Smooth muscle cell (in vitro differentiated cells): ENCODE results near the gene LRRC4. TPM values are rescaled to one million over a fixed set of nuclear protein-coding genes. Genes with fewer than 3 reads are reported as not detected.

Source experiments
- DNase-seq: peaks from one replicate; lab custom pipeline; 2025; ENCODE audit not compliant: unreplicated experiment; lab: John Stamatoyannopoulos, UW
- H2AFZ ChIP-seq: fragments of 200-600 bp; sonication (generic); 2 replicates; pipeline ENCODE4 v1.6.0; 2016; ENCODE audit warnings: antibody characterized with exemption, low read depth, mild to moderate bottlenecking
- H3F3A ChIP-seq: fragments of 200-600 bp; sonication (generic); 2 replicates; pipeline ENCODE4 v1.6.0; 2017; ENCODE audit warnings: antibody characterized with exemption, low read depth
- H3K27ac ChIP-seq: fragments of 200-600 bp; sonication (generic); 2 replicates; pipeline ENCODE4 v1.5.1; 2016; ENCODE audit warnings: low read depth, mild to moderate bottlenecking
- H3K27me3 ChIP-seq: fragments of 200-600 bp; sonication (generic); 2 replicates; pipeline ENCODE4 v1.6.1; 2016; ENCODE audit warnings: low read depth, mild to moderate bottlenecking
- H3K36me3 ChIP-seq: fragments of 200-600 bp; sonication (generic); 2 replicates; pipeline ENCODE4 v1.5.1; 2016; ENCODE audit warnings: low read depth
- H3K4me1 ChIP-seq: fragments of 200-600 bp; sonication (generic); 2 replicates; pipeline ENCODE4 v1.5.1; 2016; ENCODE audit warnings: low read depth
- H3K4me2 ChIP-seq: fragments of 200-600 bp; sonication (generic); 2 replicates; pipeline ENCODE4 v1.6.0; 2016; ENCODE audit warnings: mild to moderate bottlenecking
- H3K4me3 ChIP-seq: fragments of 200-600 bp; sonication (generic); 2 replicates; pipeline ENCODE4 v1.5.1; 2016; ENCODE audit warnings: mild to moderate bottlenecking
- H3K79me2 ChIP-seq: fragments of 200-600 bp; sonication (generic); 2 replicates; pipeline ENCODE4 v1.6.0; 2016; ENCODE audit warnings: low read depth, mild to moderate bottlenecking
- H3K9ac ChIP-seq: fragments of 200-600 bp; sonication (generic); 2 replicates; pipeline ENCODE4 v1.6.0; 2016; ENCODE audit warnings: low read depth
- H3K9me3 ChIP-seq: fragments of 200-600 bp; sonication (generic); replicated peaks from 2 replicates; pipeline ENCODE4 v1.5.1; 2016; ENCODE audit warnings: low read depth
- H4K20me1 ChIP-seq: fragments of 200-600 bp; sonication (generic); 2 replicates; pipeline ENCODE4 v1.6.0; 2016; ENCODE audit warnings: low read depth
- WGBS: methylation state at CpG from one replicate; pipeline ENCODE4 v1.1.7; 2016; ENCODE audit warnings: low lambda C conversion rate; 5-methylcytosine and 5-hydroxymethylcytosine counted together
- polyA plus RNA-seq: library from polyadenylated mRNA; unstranded; fragments of >200 nt; fragmentation: Nextera tagmentation; extraction: Ambion mirVana; gene quantifications from 2 replicates; pipeline ENCODE4 v1.2.1, GENCODE V29; 2016
- total RNA-seq: library from RNA; depleted of rRNA; stranded (reverse); fragments of >200 nt; gene quantifications from 2 replicates; pipeline ENCODE4 v1.2.3, GENCODE V29; 2014
- TF ChIP-seq, protein P1 (sequence below): fragments of 200-600 bp; sonication (generic); IDR thresholded peaks from 2 replicates; pipeline ENCODE4 v1.5.1; 2017; ENCODE audit warnings: borderline replicate concordance, mild to moderate bottlenecking, antibody characterized with exemption; ENCODE audit not compliant: insufficient read depth, poor library complexity, severe bottlenecking

The LRRC4 gene
- total and polyA plus RNA-seq, 2 experiments from 2014 or later: not detected

- no peak overlapping the region for H3K27ac ChIP-seq
- H3K4me2 ChIP-seq: peak overlapping the region; percentile 93
- 58% methylated on average over 21 of the region's 21 CpGs for WGBS
Measured at GRCh38 chr7:128030263-128030653, 979 bp downstream of the LRRC4 start.

GRCh38 chr7:128029405-128029995 is 1.7 kb downstream of the LRRC4 start:
- H3K4me1 ChIP-seq: peaks cover 29% of the 10 kb centered on the region

More at GRCh38 chr7:128030263-128030653, 979 bp downstream of the LRRC4 start:
- no peaks in the 10 kb centered on the region for H3K36me3 ChIP-seq
- no peak overlapping the region for H3K9ac ChIP-seq
- DNase-seq: no peak
- H3F3A ChIP-seq: no peaks in the 10 kb centered on the region
- H3K4me3 ChIP-seq: peak overlapping the region; percentile 58
- H3K4me1 ChIP-seq: peaks cover 29% of the 10 kb centered on the region
- peaks cover 98% of the 10 kb centered on the region for H4K20me1 ChIP-seq
- no peaks in the 10 kb centered on the region for H3K79me2 ChIP-seq
- TF ChIP-seq, protein P1, sequence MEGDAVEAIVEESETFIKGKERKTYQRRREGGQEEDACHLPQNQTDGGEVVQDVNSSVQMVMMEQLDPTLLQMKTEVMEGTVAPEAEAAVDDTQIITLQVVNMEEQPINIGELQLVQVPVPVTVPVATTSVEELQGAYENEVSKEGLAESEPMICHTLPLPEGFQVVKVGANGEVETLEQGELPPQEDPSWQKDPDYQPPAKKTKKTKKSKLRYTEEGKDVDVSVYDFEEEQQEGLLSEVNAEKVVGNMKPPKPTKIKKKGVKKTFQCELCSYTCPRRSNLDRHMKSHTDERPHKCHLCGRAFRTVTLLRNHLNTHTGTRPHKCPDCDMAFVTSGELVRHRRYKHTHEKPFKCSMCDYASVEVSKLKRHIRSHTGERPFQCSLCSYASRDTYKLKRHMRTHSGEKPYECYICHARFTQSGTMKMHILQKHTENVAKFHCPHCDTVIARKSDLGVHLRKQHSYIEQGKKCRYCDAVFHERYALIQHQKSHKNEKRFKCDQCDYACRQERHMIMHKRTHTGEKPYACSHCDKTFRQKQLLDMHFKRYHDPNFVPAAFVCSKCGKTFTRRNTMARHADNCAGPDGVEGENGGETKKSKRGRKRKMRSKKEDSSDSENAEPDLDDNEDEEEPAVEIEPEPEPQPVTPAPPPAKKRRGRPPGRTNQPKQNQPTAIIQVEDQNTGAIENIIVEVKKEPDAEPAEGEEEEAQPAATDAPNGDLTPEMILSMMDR: no peak
- H3K27me3 ChIP-seq: peaks cover 16% of the 10 kb centered on the region
- no peaks in the 10 kb centered on the region for H3K9me3 ChIP-seq
- H2AFZ ChIP-seq: no peak overlapping the region

DNA sequence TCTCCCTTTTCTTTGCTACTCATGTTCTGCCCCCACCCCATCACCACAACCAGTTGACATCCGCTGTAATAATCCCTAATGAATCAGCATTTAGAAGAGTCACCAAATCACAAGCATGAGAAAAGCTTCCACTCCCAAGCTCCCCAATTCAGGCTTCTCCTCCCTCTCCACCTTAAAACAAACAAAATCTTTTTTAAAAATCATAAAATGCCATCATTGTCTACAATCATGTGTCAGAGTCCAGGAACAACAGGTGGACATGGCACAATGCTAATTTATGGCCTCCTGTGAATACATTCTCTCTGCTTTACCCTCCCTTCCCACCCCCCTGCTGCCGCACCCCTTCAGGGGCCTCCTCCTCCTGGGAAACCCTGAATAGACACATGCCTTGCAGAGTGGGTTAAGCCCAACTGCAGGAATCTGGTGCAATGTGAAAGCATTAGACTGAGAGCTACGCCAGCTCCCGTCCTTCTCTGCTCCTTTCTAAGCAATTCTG is 3.7 kb downstream of the LRRC4 start:
- Histone ChIP-seq H3K9me3 (no peaks in the 10 kb centered on the region), H3K4me1 (peaks cover 34% of the 10 kb centered on the region), H2AFZ (no peak overlapping the region), H3K36me3 (no peaks in the 10 kb centered on the region), H3K9ac (no peak overlapping the region), H3K4me2 (peak overlapping the region; percentile 39), H3K4me3 (peak overlapping the region; percentile 30), H3K27me3 (peaks cover 8% of the 10 kb centered on the region), H3F3A (no peaks in the 10 kb centered on the region), H4K20me1 (peaks cover 98% of the 10 kb centered on the region), H3K27ac (peak overlapping the region; percentile 16), H3K79me2 (no peaks in the 10 kb centered on the region)
- TF ChIP-seq, protein P1: no peak
- 49% methylated on average over 4 of the region's 4 CpGs for WGBS
- DNase-seq: no peak

More at GRCh38 chr7:128029405-128029995, 1.7 kb downstream of the LRRC4 start:
- TF ChIP-seq, protein P1: no peak
- Histone ChIP-seq H3K79me2 (no peaks in the 10 kb centered on the region), H3F3A (no peaks in the 10 kb centered on the region), H3K9ac (no peak overlapping the region), H3K4me3 (no peak overlapping the region), H2AFZ (no peak overlapping the region), H3K9me3 (no peaks in the 10 kb centered on the region), H3K4me2 (no peak overlapping the region), H3K27me3 (peaks cover 16% of the 10 kb centered on the region), H4K20me1 (peaks cover 98% of the 10 kb centered on the region), H3K27ac (no peak overlapping the region), H3K36me3 (no peaks in the 10 kb centered on the region)
- no peak for DNase-seq
- 99% methylated on average over 17 of the region's 17 CpGs for WGBS

DNA sequence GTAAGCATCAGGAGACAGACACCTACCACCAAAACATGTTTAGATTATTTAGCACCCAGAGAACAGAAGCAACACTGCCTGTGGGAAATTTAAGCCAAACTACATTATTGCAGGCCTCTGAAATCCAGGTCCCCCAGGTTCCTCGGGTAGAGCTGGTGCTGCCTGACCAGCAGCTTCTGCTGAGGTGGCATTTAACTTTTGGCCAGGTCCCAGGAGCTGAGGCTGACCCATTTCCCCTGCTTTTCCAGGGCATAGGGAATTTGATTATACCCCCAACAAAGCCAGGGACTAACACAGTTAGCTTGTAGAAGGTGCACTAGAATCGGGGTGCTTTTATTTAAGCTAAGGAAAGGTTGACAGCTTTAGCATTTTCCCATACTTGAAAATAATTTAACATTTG is 4.7 kb downstream of the LRRC4 start:
- peaks cover 40% of the 10 kb centered on the region for H3K4me1 ChIP-seq
- no peaks in the 10 kb centered on the region for H3K9me3 ChIP-seq
- no peaks in the 10 kb centered on the region for H3K79me2 ChIP-seq
- no peak overlapping the region for H2AFZ ChIP-seq
- DNase-seq: no peak
- WGBS: 65% methylated on average over 2 of the region's 2 CpGs
- TF ChIP-seq, protein P1: no peak
- peaks cover 3% of the 10 kb centered on the region for H3F3A ChIP-seq
- H3K36me3 ChIP-seq: no peaks in the 10 kb centered on the region
- H3K4me3 ChIP-seq: no peak overlapping the region
- H3K9ac ChIP-seq: no peak overlapping the region
- no peak overlapping the region for H3K27ac ChIP-seq
- H3K4me2 ChIP-seq: no peak overlapping the region
- H3K27me3 ChIP-seq: peaks cover 7% of the 10 kb centered on the region
- peaks cover 97% of the 10 kb centered on the region for H4K20me1 ChIP-seq
